Measurements from ENCODE around the gene GMDS. TPM values are rescaled to one million over a fixed set of nuclear protein-coding genes. Genes with fewer than 3 reads are reported as not detected.

The GMDS gene
- total RNA-seq, 1 experiment from 2014 or later: 27.6 TPM

GRCh38 chr6:2102316-2102883, 143.0 kb downstream of the GMDS start:
- H4K91ac ChIP-seq (ENCODE audit: insufficient read length, low read depth, low read length): no peak overlapping the region
- no peak overlapping the region for H4K5ac ChIP-seq (ENCODE audit: insufficient read length, low read depth, low read length)
- H3K4ac ChIP-seq (ENCODE audit: low read depth, low read length): no peak overlapping the region
- no peaks in the 10 kb centered on the region for H3K23me2 ChIP-seq (ENCODE audit: insufficient read length, low read depth, low read length, poor library complexity, severe bottlenecking)
- no peak overlapping the region for H3K9ac ChIP-seq (ENCODE audit: extremely low read depth, insufficient read length, low read length)
- no peak overlapping the region for H3K23ac ChIP-seq (ENCODE audit: insufficient read length, low read depth, low read length)
- no peak overlapping the region for H3K27ac ChIP-seq (ENCODE audit: insufficient read length, low read depth, low read length)
- no peaks in the 10 kb centered on the region for H3K79me1 ChIP-seq (ENCODE audit: insufficient read depth, low read depth, low read length, poor library complexity, severe bottlenecking)
- Mint-ChIP-seq H3K36me3 (ENCODE audit: insufficient read depth in 1 of 3, low read depth in 3 of 3) (no peaks in the 10 kb centered on the region), H3K27me3 (ENCODE audit: low read depth) (no peaks in the 10 kb centered on the region), H3K4me1 (peaks cover 4% of the 10 kb centered on the region in 2 experiments), H3K27ac (no peak overlapping the region), H3K4me3 (no peak overlapping the region), H3K9me3 (no peaks in the 10 kb centered on the region)
- WGBS (ENCODE audit: extremely low coverage, insufficient read length, low lambda C conversion rate): no CpG with 5 or more reads among the region's 5 CpGs
- no peak overlapping the region for H2BK5ac ChIP-seq (ENCODE audit: insufficient read length, low read length)
- no peak overlapping the region for H2BK20ac ChIP-seq (ENCODE audit: low read depth, low read length, poor library complexity, severe bottlenecking)
- no peak overlapping the region for H3K4me2 ChIP-seq (ENCODE audit: insufficient read depth, insufficient read length, low read length)
- H2AK5ac ChIP-seq (ENCODE audit: insufficient read length, low read length): no peak overlapping the region
- no peak overlapping the region for H3K56ac ChIP-seq (ENCODE audit: insufficient read length, low read depth, low read length)
- no peaks in the 10 kb centered on the region for H3K9me3 ChIP-seq (ENCODE audit: control insufficient read depth, low read depth, low read length)
- H2BK120ac ChIP-seq (ENCODE audit: low read depth, low read length, poor library complexity, severe bottlenecking): no peak overlapping the region
- H3K14ac ChIP-seq (ENCODE audit: insufficient read depth, low read length): no peak overlapping the region
- no peak for DNase-seq
- H3T11ph ChIP-seq (ENCODE audit: low read length): no peak overlapping the region
- H3K4me1 ChIP-seq (ENCODE audit: insufficient read depth, low read length): no peaks in the 10 kb centered on the region; the same call in 1 of the 2 replicates
- no peak overlapping the region for H2AFZ ChIP-seq (ENCODE audit: low read length)
- no peak overlapping the region for H4K8ac ChIP-seq (replicated peaks; ENCODE audit: insufficient read length, low read depth, low read length)
- no peak for TF ChIP-seq CTCF (conservative IDR thresholded peaks at IDR 0.05)
- H3K79me2 ChIP-seq (ENCODE audit: insufficient read depth, low read length): no peaks in the 10 kb centered on the region
- H3K27me3 ChIP-seq (ENCODE audit: insufficient read depth, low read length): no peaks in the 10 kb centered on the region
- no peaks in the 10 kb centered on the region for H4K20me1 ChIP-seq (ENCODE audit: control insufficient read depth, insufficient read depth, insufficient read length)
- no peak overlapping the region for H2BK12ac ChIP-seq (ENCODE audit: insufficient read length, low read depth, low read length)
- H2BK15ac ChIP-seq (ENCODE audit: low read depth, low read length): no peak overlapping the region
- H3K18ac ChIP-seq (ENCODE audit: insufficient read length, low read depth, low read length): no peak overlapping the region
